Suprapubic skin (tissue), 4 donors: ENCODE measurements around the gene ZC2HC1B.

Source experiments
- EP300 ChIP-seq: sonication (generic); formaldehyde crosslinking; IDR thresholded peaks from one replicate; pipeline ENCODE4 v1.6.1; 2017; ENCODE audit warnings: antibody characterized with exemption
- POLR2A ChIP-seq, 2 donors: fragments of 450-650 bp; IDR thresholded peaks; one replicate each; pipeline ENCODE4 v1.6.1; 2017; ENCODE audit warnings: antibody characterized with exemption in 2 of 2, mild to moderate bottlenecking in 2 of 2, moderate library complexity in 2 of 2
- POLR2AphosphoS5 ChIP-seq, 3 donors: sonication (generic); formaldehyde crosslinking; IDR thresholded peaks; one replicate each; pipeline ENCODE4 v1.6.1; 2017; ENCODE audit warnings: antibody characterized with exemption in 3 of 3
- TF ChIP-seq, protein P1 (sequence below), 2 donors: fragments of 200-600 bp in 1 of 2; fragments of 450-650 bp in 1 of 2; sonication (generic) in 1 of 2; IDR thresholded peaks; one replicate each; pipeline ENCODE4 v1.5.1; 2016 to 2019; ENCODE audit warnings: antibody characterized with exemption in 2 of 2, mild to moderate bottlenecking in 1 of 2, moderate library complexity in 1 of 2

DNA sequence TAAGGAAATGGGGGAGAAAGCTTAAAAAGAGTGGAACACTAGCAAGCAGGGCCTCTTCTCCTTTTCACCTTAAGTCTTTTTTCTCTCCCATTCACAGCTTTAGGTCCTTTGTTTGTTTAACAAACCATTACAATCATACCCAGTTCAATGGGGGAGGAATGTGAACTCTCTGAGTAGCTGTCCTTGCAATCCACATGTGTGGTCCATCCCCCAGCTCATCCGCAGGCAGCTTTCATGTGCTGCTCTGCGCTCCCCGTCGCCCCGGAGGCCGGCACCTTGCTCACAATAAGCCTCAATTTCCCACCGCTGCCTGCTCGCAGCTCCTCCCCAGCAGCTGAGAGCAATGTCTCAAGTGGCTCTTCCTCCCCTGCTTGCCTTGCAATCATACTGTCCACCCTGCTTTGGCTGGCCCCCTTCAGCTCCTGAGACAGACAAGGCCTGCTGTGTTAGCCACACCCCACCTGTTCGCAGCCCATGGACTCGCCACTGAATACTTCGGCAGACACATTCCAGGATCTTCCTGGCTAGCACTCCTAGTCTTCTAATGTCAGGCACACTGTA lies 94.6 kb downstream of the ZC2HC1B start:
- TF ChIP-seq, protein P1, sequence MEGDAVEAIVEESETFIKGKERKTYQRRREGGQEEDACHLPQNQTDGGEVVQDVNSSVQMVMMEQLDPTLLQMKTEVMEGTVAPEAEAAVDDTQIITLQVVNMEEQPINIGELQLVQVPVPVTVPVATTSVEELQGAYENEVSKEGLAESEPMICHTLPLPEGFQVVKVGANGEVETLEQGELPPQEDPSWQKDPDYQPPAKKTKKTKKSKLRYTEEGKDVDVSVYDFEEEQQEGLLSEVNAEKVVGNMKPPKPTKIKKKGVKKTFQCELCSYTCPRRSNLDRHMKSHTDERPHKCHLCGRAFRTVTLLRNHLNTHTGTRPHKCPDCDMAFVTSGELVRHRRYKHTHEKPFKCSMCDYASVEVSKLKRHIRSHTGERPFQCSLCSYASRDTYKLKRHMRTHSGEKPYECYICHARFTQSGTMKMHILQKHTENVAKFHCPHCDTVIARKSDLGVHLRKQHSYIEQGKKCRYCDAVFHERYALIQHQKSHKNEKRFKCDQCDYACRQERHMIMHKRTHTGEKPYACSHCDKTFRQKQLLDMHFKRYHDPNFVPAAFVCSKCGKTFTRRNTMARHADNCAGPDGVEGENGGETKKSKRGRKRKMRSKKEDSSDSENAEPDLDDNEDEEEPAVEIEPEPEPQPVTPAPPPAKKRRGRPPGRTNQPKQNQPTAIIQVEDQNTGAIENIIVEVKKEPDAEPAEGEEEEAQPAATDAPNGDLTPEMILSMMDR (IDR thresholded peaks at IDR 0.05): no peak
- TF ChIP-seq POLR2A (IDR thresholded peaks at IDR 0.05): no peak
- no peak for TF ChIP-seq EP300
- TF ChIP-seq POLR2AphosphoS5 (IDR thresholded peaks at IDR 0.05): no peak
